Lung (tissue), 12 donors: ENCODE data around the gene SLC3A2. TPM values are rescaled to one million over a fixed set of nuclear protein-coding genes. Genes with fewer than 3 reads are reported as not detected.
A peak's percentile ranks its signal among the peaks of the same experiment; 100 is the strongest.

ENCODE experiments used
- ATAC-seq: fragments of 200-7000 bp; cut with Tn5 transposase; one replicate; pipeline ENCODE4 v1.9.1; 2020; ENCODE audit warnings: moderate number of reproducible peaks; ENCODE audit not compliant: insufficient read depth, low FRiP score
- DNase-seq, 3 donors: peaks; one replicate each; pipeline ENCODE4 v3.0.0-alpha.2; 2013 to 2017
- H3K27ac ChIP-seq, 2 donors: one replicate each; pipeline ENCODE4 v1.5.1; 2013; ENCODE audit warnings: mild to moderate bottlenecking in 2 of 2, moderate library complexity in 2 of 2, control low read depth in 1 of 2, inconsistent platforms in 1 of 2, low read depth in 1 of 2, low read length in 1 of 2
- H3K27me3 ChIP-seq, 3 donors: one replicate each; pipeline ENCODE4 v1.5.1; 2013; ENCODE audit warnings: low read length in 2 of 3; ENCODE audit not compliant: control insufficient read depth in 3 of 3, insufficient read depth in 3 of 3
- H3K36me3 ChIP-seq, 4 donors: one replicate each; pipeline ENCODE4 v1.5.1; 2013; ENCODE audit warnings: low read length in 4 of 4, mild to moderate bottlenecking in 1 of 4, moderate library complexity in 1 of 4; ENCODE audit not compliant: control insufficient read depth in 4 of 4, insufficient read depth in 4 of 4
- H3K4me1 ChIP-seq, 5 donors: one replicate each; pipeline ENCODE4 v1.5.1; 2013; ENCODE audit warnings: low read length in 5 of 5, mild to moderate bottlenecking in 2 of 5, moderate library complexity in 1 of 5; ENCODE audit not compliant: control insufficient read depth in 5 of 5, insufficient read depth in 5 of 5
- H3K4me3 ChIP-seq: one replicate; pipeline ENCODE4 v1.5.1; 2013; ENCODE audit warnings: mild to moderate bottlenecking, control low read depth, moderate library complexity
- H3K9ac ChIP-seq, 2 donors: one replicate each; pipeline ENCODE4 v1.5.1; 2013; ENCODE audit warnings: low read length in 2 of 2, control low read depth in 1 of 2; ENCODE audit not compliant: insufficient read depth in 1 of 2
- H3K9me3 ChIP-seq, 4 donors: one replicate each; pipeline ENCODE4 v1.5.1; 2013; ENCODE audit warnings: low read length in 3 of 4, mild to moderate bottlenecking in 1 of 4, moderate library complexity in 1 of 4; ENCODE audit not compliant: control insufficient read depth in 4 of 4, insufficient read depth in 3 of 4
- CTCF ChIP-seq: IDR thresholded peaks from 2 replicates; pipeline ENCODE4 v1.5.1; 2012; ENCODE audit warnings: mild to moderate bottlenecking; ENCODE audit errors: control extremely low read depth, extremely low read depth
- WGBS, 2 donors: extraction: QIAGEN DNeasy Blood & Tissue Kit; methylation state at CpG; one replicate each; pipeline ENCODE4 v1.1.7; 2013; 5-methylcytosine and 5-hydroxymethylcytosine counted together
- polyA plus RNA-seq, 2 donors: library from polyadenylated mRNA; stranded (reverse); fragments of 200-250 nt; gene quantifications; one replicate each; pipeline ENCODE4 v1.2.1, GENCODE V29; 2013
- total RNA-seq, 2 donors: library from RNA; depleted of rRNA in 1 of 2; stranded (reverse); fragments of >200 nt in 1 of 2; gene quantifications; one replicate each; pipeline ENCODE4 v1.2.1, GENCODE V29; 2014 to 2021
- donor health status: control.
- donor health status: control.
- donor health status: Bipolar disorder and iron deficiency.
- donor health status: healthy.
- donor health status: DM: yes; HTN: yes; CAD: no.

Gene SLC3A2
- total and polyA plus RNA-seq, 4 donors = 151 to 265 (median 211) TPM

GRCh38 chr11:62855571-62856332, 24.9 kb upstream of the SLC3A2 start:
- Histone ChIP-seq H3K27ac (peak overlapping the region; percentile 80 to 88), H3K4me3 (peak overlapping the region; percentile 86), H3K36me3 (peaks cover 13 to 42% (median 24%) of the 10 kb centered on the region in 4 donors), H3K9me3 (no peaks in the 10 kb centered on the region), H3K9ac (peak overlapping the region; percentile 84 to 93), H3K4me1 (peaks cover 2 to 24% (median 12%) of the 10 kb centered on the region in 5 donors), H3K27me3 (no peaks in the 10 kb centered on the region)
- 0% methylated on average over 53 to 54 of the region's 54 CpGs for WGBS, 2 donors
- peak; percentile 98 to 99 (median 98) for DNase-seq
- ATAC-seq = peak; percentile 97
- no peak for TF ChIP-seq CTCF

- TF ChIP-seq CTCF = no peak
- no peaks in the 10 kb centered on the region for H3K27me3 ChIP-seq
- peaks cover 13 to 39% (median 24%) of the 10 kb centered on the region in 4 donors for H3K36me3 ChIP-seq
- DNase-seq (peak in 1 of 3 donors; percentile 41), ATAC-seq (no peak)
- WGBS, 2 donors = 5 to 6% methylated on average over 20 of the region's 20 CpGs
- H3K4me1 ChIP-seq = peaks cover 2 to 24% (median 12%) of the 10 kb centered on the region in 5 donors
- peak overlapping the region; percentile 60 for H3K4me3 ChIP-seq
- no peaks in the 10 kb centered on the region for H3K9me3 ChIP-seq
- peak overlapping the region; percentile 41 to 91 for H3K9ac ChIP-seq
- peak overlapping the region; percentile 57 to 80 for H3K27ac ChIP-seq
Measured at GRCh38 chr11:62856333-62856895, 24.3 kb upstream of the SLC3A2 start.

- 67 to 69% methylated on average over 2 of the region's 2 CpGs for WGBS, 2 donors
- Histone ChIP-seq H3K4me3 (no peak overlapping the region), H3K9me3 (no peaks in the 10 kb centered on the region), H3K27ac (no peak overlapping the region), H3K9ac (peak overlapping the region in 1 of 2 donors; percentile 1), H3K36me3 (peaks cover 9 to 28% (median 18%) of the 10 kb centered on the region in 4 donors), H3K27me3 (no peaks in the 10 kb centered on the region), H3K4me1 (peaks cover 2 to 24% (median 12%) of the 10 kb centered on the region in 5 donors)
- no peak for TF ChIP-seq CTCF
- DNase-seq (peak in 1 of 3 donors; percentile 25), ATAC-seq (no peak)
Measured at GRCh38 chr11:62857541-62857982, 23.1 kb upstream of the SLC3A2 start.
